ENCODE results near the gene CMTR1.

GRCh38 chr6:37435373-37435772 lies 2.4 kb downstream of the CMTR1 start:
- TF ChIP-seq CTCF (conservative IDR thresholded peaks at IDR 0.05; ENCODE audit: low read length) (no peak), EZH2phosphoT487 (IDR thresholded peaks at IDR 0.05; ENCODE audit: borderline replicate concordance, low read depth, low read length) (no peak)
